Measurements from ENCODE around the gene MAML3.

DNA sequence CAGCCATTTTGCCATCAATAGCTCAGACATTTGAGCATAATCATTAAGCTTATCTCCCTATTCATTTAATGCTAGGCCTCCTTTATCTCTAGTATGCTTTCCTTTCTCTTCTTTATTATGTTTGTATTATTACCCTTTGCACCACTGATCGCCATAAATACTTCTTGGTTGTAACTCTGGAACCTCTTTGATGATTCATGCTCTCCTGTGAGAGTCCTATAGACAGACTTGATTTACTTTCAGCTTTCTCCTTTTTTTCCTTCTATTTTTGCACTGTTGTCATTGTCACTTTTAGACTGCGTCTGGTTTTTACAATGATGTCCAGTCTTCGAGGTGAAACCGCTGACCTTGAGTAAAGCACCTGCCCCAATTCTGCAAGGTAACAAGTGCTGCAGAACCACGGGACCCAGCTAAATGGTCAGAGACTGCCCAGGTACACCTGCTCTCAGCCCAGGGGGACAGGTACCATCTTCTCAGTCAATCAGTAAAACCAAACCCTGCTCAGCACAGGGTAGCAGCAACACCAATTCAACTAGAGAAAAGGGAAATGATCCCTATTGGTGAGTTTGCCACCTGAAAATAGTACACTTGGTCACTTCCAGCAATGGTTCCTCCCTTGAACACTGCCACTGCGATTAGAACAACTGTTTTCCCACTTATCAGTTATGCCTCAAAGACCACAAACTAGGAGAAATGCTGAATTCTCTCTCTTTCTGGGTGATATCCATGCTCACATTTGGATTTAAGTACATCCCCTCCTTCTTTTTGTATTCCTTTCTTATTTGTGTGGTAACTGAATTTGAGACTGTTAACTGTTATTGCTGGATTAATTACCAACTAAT is 125.1 kb downstream of the MAML3 start:
- TF ChIP-seq POLR2AphosphoS5 (IDR thresholded peaks at IDR 0.05; ENCODE audit: low read depth, low read length) (no peak), SIN3A (IDR thresholded peaks at IDR 0.05; ENCODE audit: borderline replicate concordance, insufficient read depth, low read length) (no peak), TAF1 (IDR thresholded peaks at IDR 0.05; ENCODE audit: borderline replicate concordance, insufficient read depth, low read length) (no peak)
- TF ChIP-seq, protein P1, sequence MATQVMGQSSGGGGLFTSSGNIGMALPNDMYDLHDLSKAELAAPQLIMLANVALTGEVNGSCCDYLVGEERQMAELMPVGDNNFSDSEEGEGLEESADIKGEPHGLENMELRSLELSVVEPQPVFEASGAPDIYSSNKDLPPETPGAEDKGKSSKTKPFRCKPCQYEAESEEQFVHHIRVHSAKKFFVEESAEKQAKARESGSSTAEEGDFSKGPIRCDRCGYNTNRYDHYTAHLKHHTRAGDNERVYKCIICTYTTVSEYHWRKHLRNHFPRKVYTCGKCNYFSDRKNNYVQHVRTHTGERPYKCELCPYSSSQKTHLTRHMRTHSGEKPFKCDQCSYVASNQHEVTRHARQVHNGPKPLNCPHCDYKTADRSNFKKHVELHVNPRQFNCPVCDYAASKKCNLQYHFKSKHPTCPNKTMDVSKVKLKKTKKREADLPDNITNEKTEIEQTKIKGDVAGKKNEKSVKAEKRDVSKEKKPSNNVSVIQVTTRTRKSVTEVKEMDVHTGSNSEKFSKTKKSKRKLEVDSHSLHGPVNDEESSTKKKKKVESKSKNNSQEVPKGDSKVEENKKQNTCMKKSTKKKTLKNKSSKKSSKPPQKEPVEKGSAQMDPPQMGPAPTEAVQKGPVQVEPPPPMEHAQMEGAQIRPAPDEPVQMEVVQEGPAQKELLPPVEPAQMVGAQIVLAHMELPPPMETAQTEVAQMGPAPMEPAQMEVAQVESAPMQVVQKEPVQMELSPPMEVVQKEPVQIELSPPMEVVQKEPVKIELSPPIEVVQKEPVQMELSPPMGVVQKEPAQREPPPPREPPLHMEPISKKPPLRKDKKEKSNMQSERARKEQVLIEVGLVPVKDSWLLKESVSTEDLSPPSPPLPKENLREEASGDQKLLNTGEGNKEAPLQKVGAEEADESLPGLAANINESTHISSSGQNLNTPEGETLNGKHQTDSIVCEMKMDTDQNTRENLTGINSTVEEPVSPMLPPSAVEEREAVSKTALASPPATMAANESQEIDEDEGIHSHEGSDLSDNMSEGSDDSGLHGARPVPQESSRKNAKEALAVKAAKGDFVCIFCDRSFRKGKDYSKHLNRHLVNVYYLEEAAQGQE (IDR thresholded peaks at IDR 0.05; ENCODE audit: insufficient read depth in 1 of 2, low read depth in 2 of 2, low read length in 2 of 2), result no peak
